ENCODE results near the gene TMEM256. TPM values are rescaled to one million over a fixed set of nuclear protein-coding genes. Genes with fewer than 3 reads are reported as not detected.

The TMEM256 gene
- total RNA-seq, 1 donor from 2014 or later: 67.8 TPM

DNA sequence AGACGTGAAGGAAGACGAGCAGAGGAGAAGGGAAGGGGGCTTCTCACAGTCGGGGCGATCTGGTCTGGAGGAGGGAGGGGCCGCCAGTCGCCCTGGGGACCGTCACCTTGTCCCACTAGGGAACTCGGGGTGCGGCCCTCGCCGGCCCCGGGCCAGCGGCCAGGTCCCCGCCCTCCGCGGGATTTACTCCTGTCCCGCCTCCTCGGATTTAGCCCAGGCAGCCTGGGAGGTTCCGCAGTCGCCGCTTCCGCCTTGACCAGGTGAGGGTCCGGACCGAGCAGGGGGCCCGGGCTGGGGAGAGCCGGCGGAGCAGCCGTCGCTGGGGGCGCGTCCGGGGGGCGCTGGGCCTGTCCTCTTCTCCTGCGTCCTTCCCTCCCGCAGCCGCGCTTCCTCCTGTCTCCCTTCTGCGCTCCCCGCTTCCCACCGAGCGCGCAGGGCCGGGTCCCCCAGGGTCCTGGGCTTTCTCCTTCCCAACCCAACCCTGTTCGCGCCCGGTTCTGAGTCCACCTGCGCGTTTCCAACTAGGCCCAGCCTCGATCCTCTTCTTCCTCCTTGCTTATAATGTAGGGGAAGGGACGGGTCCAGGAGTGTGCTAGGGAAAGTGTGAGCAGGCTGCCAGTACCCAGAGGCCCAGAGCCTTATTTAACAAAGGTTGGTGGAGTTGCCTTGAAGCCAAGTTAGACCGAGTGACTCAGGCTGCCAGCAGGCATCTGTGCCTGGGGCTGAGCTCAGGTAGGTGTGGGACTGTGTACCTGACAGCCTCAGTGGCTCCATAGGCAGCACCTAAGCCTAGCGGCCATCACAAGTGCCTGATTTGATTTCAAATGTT lies 22.8 kb downstream of the TMEM256 start, which contains the start of gene TNK1:
TSS of gene TNK1 (plus strand) at position 235 of the 829 bp plus-strand sequence. CDS start 1,838 bp downstream, outside the sequence.
- Histone ChIP-seq H3K36me3 (no peaks in the 10 kb centered on the region), H3K9me3 (replicated peaks) (no peaks in the 10 kb centered on the region), H3K4me3 (peak within 1 kb of the TSS; percentile 63), H3K27me3 (ENCODE audit: low read depth) (peaks cover 20% of the 10 kb centered on the region), H3K4me1 (peaks cover 35% of the 10 kb centered on the region), H3K27ac (replicated peaks) (peak within 1 kb of the TSS; percentile 65)
- intact Hi-C loops (cut with micrococcal nuclease): no loop called here
- TF ChIP-seq, protein P1, sequence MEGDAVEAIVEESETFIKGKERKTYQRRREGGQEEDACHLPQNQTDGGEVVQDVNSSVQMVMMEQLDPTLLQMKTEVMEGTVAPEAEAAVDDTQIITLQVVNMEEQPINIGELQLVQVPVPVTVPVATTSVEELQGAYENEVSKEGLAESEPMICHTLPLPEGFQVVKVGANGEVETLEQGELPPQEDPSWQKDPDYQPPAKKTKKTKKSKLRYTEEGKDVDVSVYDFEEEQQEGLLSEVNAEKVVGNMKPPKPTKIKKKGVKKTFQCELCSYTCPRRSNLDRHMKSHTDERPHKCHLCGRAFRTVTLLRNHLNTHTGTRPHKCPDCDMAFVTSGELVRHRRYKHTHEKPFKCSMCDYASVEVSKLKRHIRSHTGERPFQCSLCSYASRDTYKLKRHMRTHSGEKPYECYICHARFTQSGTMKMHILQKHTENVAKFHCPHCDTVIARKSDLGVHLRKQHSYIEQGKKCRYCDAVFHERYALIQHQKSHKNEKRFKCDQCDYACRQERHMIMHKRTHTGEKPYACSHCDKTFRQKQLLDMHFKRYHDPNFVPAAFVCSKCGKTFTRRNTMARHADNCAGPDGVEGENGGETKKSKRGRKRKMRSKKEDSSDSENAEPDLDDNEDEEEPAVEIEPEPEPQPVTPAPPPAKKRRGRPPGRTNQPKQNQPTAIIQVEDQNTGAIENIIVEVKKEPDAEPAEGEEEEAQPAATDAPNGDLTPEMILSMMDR (IDR thresholded peaks at IDR 0.05; ENCODE audit: borderline replicate concordance): no peak
- DNase-seq: peak; percentile 48

DNA sequence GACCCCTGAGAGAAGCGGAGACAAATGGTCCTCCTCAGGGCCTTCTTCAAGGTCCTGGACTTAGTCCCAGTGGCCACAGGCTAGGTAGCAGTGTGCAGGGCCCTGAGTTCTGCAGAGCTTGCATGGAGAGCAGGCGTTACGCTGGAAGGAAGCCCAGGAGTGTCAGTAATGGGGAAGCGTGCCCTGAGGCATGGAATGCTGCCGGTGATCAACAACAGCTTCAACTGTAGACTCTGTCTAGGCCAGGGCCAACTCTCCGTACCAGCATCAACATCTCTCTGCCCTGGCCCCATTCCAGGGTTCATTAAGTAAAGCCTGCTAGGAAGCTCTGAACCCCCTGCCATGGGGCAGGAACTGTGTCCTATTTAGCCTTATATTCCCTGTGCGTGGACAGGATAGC lies 23.6 kb downstream of the TMEM256 start:
- intact Hi-C loops (cut with micrococcal nuclease): no loop called here
- peaks cover 20% of the 10 kb centered on the region for H3K27me3 ChIP-seq (ENCODE audit: low read depth)
- peaks cover 35% of the 10 kb centered on the region for H3K4me1 ChIP-seq
- H3K36me3 ChIP-seq: no peaks in the 10 kb centered on the region
- peak overlapping the region; percentile 65 for H3K27ac ChIP-seq (replicated peaks)
- peak; percentile 63 for DNase-seq
- TF ChIP-seq, protein P1 (IDR thresholded peaks at IDR 0.05; ENCODE audit: borderline replicate concordance): peak; percentile 15
- no peaks in the 10 kb centered on the region for H3K9me3 ChIP-seq (replicated peaks)
- peak overlapping the region; percentile 63 for H3K4me3 ChIP-seq

DNA sequence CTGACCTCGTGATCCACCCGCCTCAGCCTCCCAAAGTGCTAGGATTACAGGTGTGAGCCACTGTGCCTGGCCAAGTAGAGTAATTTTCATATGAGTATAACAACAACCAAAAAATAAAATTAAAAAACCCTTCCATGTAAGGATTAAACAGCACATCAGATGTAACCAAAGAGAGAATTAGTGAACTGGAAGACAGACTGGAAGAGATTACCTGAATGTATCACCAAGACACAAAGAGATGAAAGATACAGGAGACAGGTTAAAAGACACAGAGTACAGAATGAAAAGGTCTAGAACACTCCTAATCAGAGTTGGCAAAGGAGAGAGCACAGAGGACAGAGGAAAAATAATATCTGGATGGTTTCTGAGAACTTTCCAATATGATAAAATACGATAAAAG lies 24.8 kb downstream of the TMEM256 start:
- DNase-seq: no peak
- Histone ChIP-seq H3K4me1 (peaks cover 32% of the 10 kb centered on the region), H3K4me3 (no peak overlapping the region), H3K27ac (replicated peaks) (no peak overlapping the region), H3K27me3 (ENCODE audit: low read depth) (peaks cover 20% of the 10 kb centered on the region), H3K9me3 (replicated peaks) (no peaks in the 10 kb centered on the region), H3K36me3 (no peaks in the 10 kb centered on the region)
- intact Hi-C loops (cut with micrococcal nuclease): no loop called here
- TF ChIP-seq, protein P1 (IDR thresholded peaks at IDR 0.05; ENCODE audit: borderline replicate concordance): no peak

DNA sequence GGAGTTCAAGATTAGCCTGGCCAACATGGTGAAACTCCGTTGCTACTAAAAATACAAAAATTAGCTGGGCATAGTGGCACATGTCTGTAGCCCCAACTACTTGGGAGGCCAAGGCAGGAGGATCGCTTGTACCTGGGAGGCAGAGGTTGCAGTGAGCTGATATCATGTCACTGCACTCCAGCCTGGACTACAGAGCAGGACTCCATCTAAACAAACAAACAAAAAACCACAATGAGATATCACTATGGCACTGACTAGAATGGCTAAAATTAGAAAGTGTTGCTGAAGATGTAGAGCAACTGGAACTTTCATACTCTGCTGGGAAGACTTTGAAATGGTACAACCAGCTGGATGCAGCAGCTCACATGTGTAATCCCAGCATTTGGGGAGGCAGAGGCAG lies 29.5 kb downstream of the TMEM256 start:
- H3K9me3 ChIP-seq (replicated peaks): no peaks in the 10 kb centered on the region
- H3K4me1 ChIP-seq: no peaks in the 10 kb centered on the region
- H3K27me3 ChIP-seq (ENCODE audit: low read depth): peaks cover 12% of the 10 kb centered on the region
- DNase-seq: no peak
- intact Hi-C loops (cut with micrococcal nuclease): no loop called here
- TF ChIP-seq, protein P1 (IDR thresholded peaks at IDR 0.05; ENCODE audit: borderline replicate concordance): no peak
- no peak overlapping the region for H3K4me3 ChIP-seq
- no peaks in the 10 kb centered on the region for H3K36me3 ChIP-seq
- no peak overlapping the region for H3K27ac ChIP-seq (replicated peaks)

DNA sequence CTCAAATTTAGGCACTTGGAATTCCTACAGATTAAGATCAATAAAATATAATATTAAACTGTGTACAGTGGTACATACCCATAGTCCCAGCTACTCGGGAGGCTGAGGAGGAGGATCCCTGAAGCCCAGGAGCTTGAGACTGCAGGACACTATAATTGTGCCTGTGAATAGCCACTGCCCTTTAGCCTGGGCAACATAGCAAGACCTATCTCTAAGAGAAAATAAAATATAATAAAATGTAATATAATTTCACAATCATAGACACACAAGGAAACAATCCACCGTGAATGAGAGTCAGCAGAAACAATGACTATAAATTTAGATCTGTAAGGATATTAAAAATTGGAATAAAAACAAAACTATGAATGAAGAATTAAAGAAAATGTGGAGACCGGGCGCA lies 33.0 kb downstream of the TMEM256 start:
- H3K27me3 ChIP-seq (ENCODE audit: low read depth): peaks cover 21% of the 10 kb centered on the region
- TF ChIP-seq, protein P1 (IDR thresholded peaks at IDR 0.05; ENCODE audit: borderline replicate concordance): no peak
- H3K36me3 ChIP-seq: no peaks in the 10 kb centered on the region
- intact Hi-C loops (cut with micrococcal nuclease): no loop called here
- H3K4me3 ChIP-seq: no peak overlapping the region
- no peak for DNase-seq
- no peaks in the 10 kb centered on the region for H3K4me1 ChIP-seq
- no peak overlapping the region for H3K27ac ChIP-seq (replicated peaks)
- no peaks in the 10 kb centered on the region for H3K9me3 ChIP-seq (replicated peaks)
